GM12878 (cell line): ENCODE results near the gene HRH2. TPM values are rescaled to one million over a fixed set of nuclear protein-coding genes. Genes with fewer than 3 reads are reported as not detected.

Experiments
- ATAC-seq: fragments of 200-7000 bp; cut with Tn5 transposase; 3 replicates; pipeline ENCODE4 v1.9.1; 2020; ENCODE audit warnings: mild to moderate bottlenecking, moderate library complexity
- BruUV-seq: library from RNA; stranded (reverse); fragments of 400-500 nt; replicated peaks from 2 replicates; lab custom pipeline; 2021; lab: Mats Ljungman, UMichigan
- CTCF ChIA-PET: fragments of 300-600 bp; sonication (Branson Sonifier 250); formaldehyde crosslinking; extraction: SDS; loops from one replicate; lab custom pipeline; 2021; ENCODE audit warnings: inconsistent platforms; lab: Yijun Ruan, JAX
- POLR2A ChIA-PET: fragments of 350-600 bp; formaldehyde crosslinking; extraction: SDS; loops from one replicate; lab custom pipeline; 2021; ENCODE audit warnings: inconsistent platforms; lab: Charles Lee
- RAD21 ChIA-PET: fragments of 300-600 bp; sonication (Branson Sonifier 250); formaldehyde crosslinking; loops from one replicate; lab custom pipeline; 2023; ENCODE audit warnings: antibody characterized with exemption; ENCODE audit not compliant: unreplicated experiment; lab: Charles Lee
- SMC1A ChIA-PET: fragments of 300-600 bp; sonication (Branson Sonifier 250); formaldehyde crosslinking; loops from one replicate; lab custom pipeline; 2023; ENCODE audit not compliant: unreplicated experiment, uncharacterized antibody; lab: Charles Lee
- DNase-seq: peaks from one replicate; pipeline ENCODE4 v3.0.0-alpha.2; 2011; ENCODE audit warnings: low read depth, low spot score
- FAIRE-seq: peaks from 3 replicates; lab custom pipeline; 2011; peaks lifted over from hg19 to GRCh38; lab: Jason Lieb, UNC
- H2AFZ ChIP-seq: 2 replicates; pipeline ENCODE4 v1.6.0; 2011; ENCODE audit warnings: low read depth, low read length, control low read depth; ENCODE audit not compliant: control insufficient read depth
- H3K27ac ChIP-seq: 2 replicates; pipeline ENCODE4 v1.5.1; 2011; ENCODE audit warnings: control low read depth; ENCODE audit not compliant: control insufficient read depth, insufficient read depth
- H3K27me3 ChIP-seq, 2 experiments: replicated peaks in 1 of 2; 2 replicates each; pipeline versions ENCODE4 v1.6.0 to v1.6.1; 2011; ENCODE audit warnings: low read length in 1 of 2; ENCODE audit not compliant: control insufficient read depth in 2 of 2, insufficient read depth in 2 of 2
- H3K36me3 ChIP-seq, 2 experiments: 2 replicates each; pipeline ENCODE4 v1.5.1; 2011; ENCODE audit warnings: low read length in 1 of 2; ENCODE audit not compliant: control insufficient read depth in 2 of 2, insufficient read depth in 2 of 2
- H3K4me1 ChIP-seq: 2 replicates; pipeline ENCODE4 v1.6.1; 2011; ENCODE audit warnings: mild to moderate bottlenecking, low read length, moderate library complexity, mixed read lengths; ENCODE audit not compliant: control insufficient read depth, insufficient read depth
- H3K4me2 ChIP-seq: 2 replicates; pipeline ENCODE4 v1.6.0; 2011; ENCODE audit warnings: control low read depth; ENCODE audit not compliant: control insufficient read depth, insufficient read depth
- H3K4me3 ChIP-seq: fragments of 200-600 bp; sonication (generic); 2 replicates; pipeline ENCODE4 v1.5.1; 2016
- H3K79me2 ChIP-seq: 2 replicates; pipeline ENCODE4 v1.6.0; 2011; ENCODE audit warnings: low read length; ENCODE audit not compliant: control insufficient read depth, insufficient read depth
- H3K9ac ChIP-seq: 2 replicates; pipeline ENCODE4 v1.8.0; 2011; ENCODE audit warnings: low read length, control low read depth, mixed read lengths; ENCODE audit not compliant: control insufficient read depth, insufficient read depth
- H3K9me3 ChIP-seq: replicated peaks from 3 replicates; pipeline ENCODE4 v1.5.1; 2011; ENCODE audit warnings: mild to moderate bottlenecking, low read length; ENCODE audit not compliant: control insufficient read depth, insufficient read depth
- H4K20me1 ChIP-seq: 2 replicates; pipeline ENCODE4 v1.6.0; 2011; ENCODE audit not compliant: control insufficient read depth, insufficient read depth
- CBFB ChIP-seq: IDR thresholded peaks from 2 replicates; pipeline ENCODE4 v1.6.1; 2016; ENCODE audit warnings: antibody characterized with exemption, low read depth
- KAT2A ChIP-seq: conservative IDR thresholded peaks from 2 replicates; pipeline ENCODE4 v1.6.1; 2011; ENCODE audit warnings: low read depth, low read length; ENCODE audit not compliant: control insufficient read depth
- NRF1 ChIP-seq: conservative IDR thresholded peaks from 2 replicates; pipeline ENCODE4 v1.6.1; 2011; ENCODE audit warnings: mild to moderate bottlenecking, low read depth, low read length, improper control_type of control experiment
- SIX5 ChIP-seq: IDR thresholded peaks from 2 replicates; pipeline ENCODE4 v1.6.1; 2011; ENCODE audit warnings: mild to moderate bottlenecking, low read depth, low read length, moderate library complexity; ENCODE audit not compliant: severe bottlenecking
- SMAD1 ChIP-seq: fragments of 450-650 bp; IDR thresholded peaks from 2 replicates; pipeline ENCODE4 v1.6.1; 2018; ENCODE audit warnings: mild to moderate bottlenecking, low read depth; ENCODE audit not compliant: partially characterized antibody
- SMC3 ChIP-seq: IDR thresholded peaks from 2 replicates; pipeline ENCODE4 v1.6.1; 2011; ENCODE audit warnings: low read length, improper control_type of control experiment, borderline replicate concordance
- WGBS: methylation state at CpG from one replicate; pipeline ENCODE4 v1.1.6; 2016; ENCODE audit warnings: low lambda C conversion rate; ENCODE audit not compliant: insufficient replicate concordance, insufficient coverage; ENCODE audit errors: missing lambda C conversion rate; 5-methylcytosine and 5-hydroxymethylcytosine counted together
- in situ Hi-C: fragments of 300-500 bp; cut with MboI; formaldehyde crosslinking; loops from 9 replicates; pipeline ENCODE4 v1.14.3; 2018; ENCODE audit warnings: mixed read lengths
- intact Hi-C: fragments of 100-400 bp; cut with micrococcal nuclease; formaldehyde crosslinking; loops from one replicate; pipeline ENCODE4 v1.14.2; 2022; ENCODE audit not compliant: unreplicated experiment
- polyA plus RNA-seq, 11 experiments: library from polyadenylated mRNA; depleted of rRNA in 4 of 11; unstranded in 6 of 11; stranded (reverse) in 5 of 11; fragments of >200 nt; fragmentation: Nextera tagmentation in 4 of 11; fragmentation: Illumina TruSeq in 1 of 11; extraction: Ambion mirVana in 4 of 11; extraction: Trizol in 1 of 11; gene quantifications; 1 replicate in 1 of 11; 2 replicates in 10 of 11; pipeline versions ENCODE4 v1.2.1 to v1.2.3, GENCODE V29; 2011 to 2016; ENCODE audit warnings: inconsistent platforms in 2 of 11, missing spikeins in 2 of 11, low read depth in 1 of 11
- total RNA-seq, 4 experiments: library from RNA; depleted of rRNA in 3 of 4; stranded (reverse); fragments of >200 nt in 3 of 4; fragmentation: Illumina TruSeq in 1 of 4; extraction: Trizol in 1 of 4; gene quantifications; 2 replicates each; pipeline versions ENCODE4 v1.2.1 to v1.2.3, GENCODE V29; 2013 to 2021
- TF ChIP-seq, protein P1 (sequence below): fragments of 450-650 bp; formaldehyde crosslinking; IDR thresholded peaks from 2 replicates; pipeline ENCODE4 v1.4.0; 2020; ENCODE audit warnings: mild to moderate bottlenecking, moderate library complexity
- TF ChIP-seq, protein P2 (sequence below): fragments of 150-350 bp; IDR thresholded peaks from 2 replicates; pipeline ENCODE4 v1.6.1; 2014; ENCODE audit warnings: mild to moderate bottlenecking, low read depth, low read length
- TF ChIP-seq, protein P3 (sequence below), 3 experiments: IDR thresholded peaks in 2 of 3; conservative IDR thresholded peaks in 1 of 3; 2 replicates each; pipeline ENCODE4 v1.5.1; 2011; ENCODE audit warnings: low read depth in 3 of 3, low read length in 3 of 3, mild to moderate bottlenecking in 3 of 3, control low read depth in 2 of 3, moderate library complexity in 2 of 3, inconsistent platforms in 1 of 3, mixed read lengths in 1 of 3; ENCODE audit not compliant: control insufficient read depth in 2 of 3, insufficient read depth in 1 of 3; ENCODE audit errors: extremely low read depth in 1 of 3
- TF ChIP-seq, protein P4 (sequence below): IDR thresholded peaks from 2 replicates; pipeline ENCODE4 v1.6.1; 2012; ENCODE audit warnings: low read length, inconsistent platforms

HRH2 gene
- total and polyA plus RNA-seq, 10 of the 15 experiments (the other 5 are each of a cell fraction or from before 2014, with no cell fraction given), result 0.01 to 0.05 (median 0.03) TPM; not detected in 7

GRCh38 chr5:175733017-175733416 lies 75.1 kb downstream of the HRH2 start (continued):
- TF ChIP-seq, protein P1, sequence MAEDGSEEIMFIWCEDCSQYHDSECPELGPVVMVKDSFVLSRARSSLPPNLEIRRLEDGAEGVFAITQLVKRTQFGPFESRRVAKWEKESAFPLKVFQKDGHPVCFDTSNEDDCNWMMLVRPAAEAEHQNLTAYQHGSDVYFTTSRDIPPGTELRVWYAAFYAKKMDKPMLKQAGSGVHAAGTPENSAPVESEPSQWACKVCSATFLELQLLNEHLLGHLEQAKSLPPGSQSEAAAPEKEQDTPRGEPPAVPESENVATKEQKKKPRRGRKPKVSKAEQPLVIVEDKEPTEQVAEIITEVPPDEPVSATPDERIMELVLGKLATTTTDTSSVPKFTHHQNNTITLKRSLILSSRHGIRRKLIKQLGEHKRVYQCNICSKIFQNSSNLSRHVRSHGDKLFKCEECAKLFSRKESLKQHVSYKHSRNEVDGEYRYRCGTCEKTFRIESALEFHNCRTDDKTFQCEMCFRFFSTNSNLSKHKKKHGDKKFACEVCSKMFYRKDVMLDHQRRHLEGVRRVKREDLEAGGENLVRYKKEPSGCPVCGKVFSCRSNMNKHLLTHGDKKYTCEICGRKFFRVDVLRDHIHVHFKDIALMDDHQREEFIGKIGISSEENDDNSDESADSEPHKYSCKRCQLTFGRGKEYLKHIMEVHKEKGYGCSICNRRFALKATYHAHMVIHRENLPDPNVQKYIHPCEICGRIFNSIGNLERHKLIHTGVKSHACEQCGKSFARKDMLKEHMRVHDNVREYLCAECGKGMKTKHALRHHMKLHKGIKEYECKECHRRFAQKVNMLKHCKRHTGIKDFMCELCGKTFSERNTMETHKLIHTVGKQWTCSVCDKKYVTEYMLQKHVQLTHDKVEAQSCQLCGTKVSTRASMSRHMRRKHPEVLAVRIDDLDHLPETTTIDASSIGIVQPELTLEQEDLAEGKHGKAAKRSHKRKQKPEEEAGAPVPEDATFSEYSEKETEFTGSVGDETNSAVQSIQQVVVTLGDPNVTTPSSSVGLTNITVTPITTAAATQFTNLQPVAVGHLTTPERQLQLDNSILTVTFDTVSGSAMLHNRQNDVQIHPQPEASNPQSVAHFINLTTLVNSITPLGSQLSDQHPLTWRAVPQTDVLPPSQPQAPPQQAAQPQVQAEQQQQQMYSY (CRISPR knock-in tag), result no peak
- TF ChIP-seq, protein P2, sequence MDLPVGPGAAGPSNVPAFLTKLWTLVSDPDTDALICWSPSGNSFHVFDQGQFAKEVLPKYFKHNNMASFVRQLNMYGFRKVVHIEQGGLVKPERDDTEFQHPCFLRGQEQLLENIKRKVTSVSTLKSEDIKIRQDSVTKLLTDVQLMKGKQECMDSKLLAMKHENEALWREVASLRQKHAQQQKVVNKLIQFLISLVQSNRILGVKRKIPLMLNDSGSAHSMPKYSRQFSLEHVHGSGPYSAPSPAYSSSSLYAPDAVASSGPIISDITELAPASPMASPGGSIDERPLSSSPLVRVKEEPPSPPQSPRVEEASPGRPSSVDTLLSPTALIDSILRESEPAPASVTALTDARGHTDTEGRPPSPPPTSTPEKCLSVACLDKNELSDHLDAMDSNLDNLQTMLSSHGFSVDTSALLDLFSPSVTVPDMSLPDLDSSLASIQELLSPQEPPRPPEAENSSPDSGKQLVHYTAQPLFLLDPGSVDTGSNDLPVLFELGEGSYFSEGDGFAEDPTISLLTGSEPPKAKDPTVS, result no peak
- no peak for TF ChIP-seq KAT2A

DNA sequence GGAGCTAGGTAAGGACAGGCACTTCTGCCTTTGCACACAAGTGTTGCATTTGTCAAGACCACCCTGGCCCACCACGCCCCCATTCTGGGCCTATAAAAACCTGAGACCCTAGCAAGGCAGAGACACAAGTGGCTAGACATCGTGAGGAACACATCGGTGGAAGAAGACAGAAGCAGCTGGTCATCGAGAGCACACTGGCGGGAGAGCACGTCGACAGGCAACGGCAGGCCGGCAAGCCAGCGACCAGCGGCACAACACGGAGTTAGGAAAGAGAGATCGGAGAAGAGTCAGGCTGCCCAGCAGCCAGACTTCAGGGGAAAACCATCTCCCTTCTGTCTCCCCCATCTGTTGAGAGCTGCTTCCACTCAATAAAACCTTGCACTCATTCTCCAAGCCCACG lies 76.1 kb downstream of the HRH2 start:
- peaks cover 0 to 4% of the 10 kb centered on the region in 2 experiments; a peak in 3 of 4 replicates for H3K27me3 ChIP-seq
- DNase-seq, result no peak
- H4K20me1 ChIP-seq, result no peaks in the 10 kb centered on the region
- ChIA-PET SMC1A (no interaction called here), POLR2A (no interaction called here), RAD21 (no interaction called here), CTCF (no interaction called here)
- H3K9me3 ChIP-seq, result no peaks in the 10 kb centered on the region; the same call in 2 of the 3 replicates
- FAIRE-seq, result no peak
- no peak overlapping the region for H3K4me3 ChIP-seq
- H3K4me2 ChIP-seq, result no peak overlapping the region
- no peak overlapping the region for H2AFZ ChIP-seq
- no peak overlapping the region for H3K9ac ChIP-seq
- no peaks in the 10 kb centered on the region for H3K4me1 ChIP-seq
- no peaks in the 10 kb centered on the region for H3K79me2 ChIP-seq
- 59% methylated on average over 14 of the region's 14 CpGs for WGBS
- in situ Hi-C loops, result loop anchor here (25.0 kb wide), 1 partner anchor 853 kb away; no protein-coding TSS in a partner anchor
- no peaks in the 10 kb centered on the region for H3K36me3 ChIP-seq
- intact Hi-C loops, result loop anchor here (10.0 kb wide), 2 partner anchors 141 to 681 kb away; partner anchors contain the start of genes CLTB and CPLX2
- ATAC-seq, result no peak
- H3K27ac ChIP-seq, result no peak overlapping the region
- no TSS peak for BruUV-seq
- TF ChIP-seq CBFB (no peak), SMC3 (no peak), SMAD1 (no peak), SIX5 (no peak), NRF1 (no peak)
- TF ChIP-seq, protein P2, result no peak
- TF ChIP-seq, protein P3, sequence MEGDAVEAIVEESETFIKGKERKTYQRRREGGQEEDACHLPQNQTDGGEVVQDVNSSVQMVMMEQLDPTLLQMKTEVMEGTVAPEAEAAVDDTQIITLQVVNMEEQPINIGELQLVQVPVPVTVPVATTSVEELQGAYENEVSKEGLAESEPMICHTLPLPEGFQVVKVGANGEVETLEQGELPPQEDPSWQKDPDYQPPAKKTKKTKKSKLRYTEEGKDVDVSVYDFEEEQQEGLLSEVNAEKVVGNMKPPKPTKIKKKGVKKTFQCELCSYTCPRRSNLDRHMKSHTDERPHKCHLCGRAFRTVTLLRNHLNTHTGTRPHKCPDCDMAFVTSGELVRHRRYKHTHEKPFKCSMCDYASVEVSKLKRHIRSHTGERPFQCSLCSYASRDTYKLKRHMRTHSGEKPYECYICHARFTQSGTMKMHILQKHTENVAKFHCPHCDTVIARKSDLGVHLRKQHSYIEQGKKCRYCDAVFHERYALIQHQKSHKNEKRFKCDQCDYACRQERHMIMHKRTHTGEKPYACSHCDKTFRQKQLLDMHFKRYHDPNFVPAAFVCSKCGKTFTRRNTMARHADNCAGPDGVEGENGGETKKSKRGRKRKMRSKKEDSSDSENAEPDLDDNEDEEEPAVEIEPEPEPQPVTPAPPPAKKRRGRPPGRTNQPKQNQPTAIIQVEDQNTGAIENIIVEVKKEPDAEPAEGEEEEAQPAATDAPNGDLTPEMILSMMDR (IDR thresholded peaks at IDR 0.05 in 2 of 3, conservative IDR thresholded peaks at IDR 0.05 in 1 of 3; ENCODE audit: control insufficient read depth in 2 of 3, extremely low read depth in 1 of 3, insufficient read depth in 1 of 3, low read depth in 3 of 3, low read length in 3 of 3), result no peak
- TF ChIP-seq, protein P4, sequence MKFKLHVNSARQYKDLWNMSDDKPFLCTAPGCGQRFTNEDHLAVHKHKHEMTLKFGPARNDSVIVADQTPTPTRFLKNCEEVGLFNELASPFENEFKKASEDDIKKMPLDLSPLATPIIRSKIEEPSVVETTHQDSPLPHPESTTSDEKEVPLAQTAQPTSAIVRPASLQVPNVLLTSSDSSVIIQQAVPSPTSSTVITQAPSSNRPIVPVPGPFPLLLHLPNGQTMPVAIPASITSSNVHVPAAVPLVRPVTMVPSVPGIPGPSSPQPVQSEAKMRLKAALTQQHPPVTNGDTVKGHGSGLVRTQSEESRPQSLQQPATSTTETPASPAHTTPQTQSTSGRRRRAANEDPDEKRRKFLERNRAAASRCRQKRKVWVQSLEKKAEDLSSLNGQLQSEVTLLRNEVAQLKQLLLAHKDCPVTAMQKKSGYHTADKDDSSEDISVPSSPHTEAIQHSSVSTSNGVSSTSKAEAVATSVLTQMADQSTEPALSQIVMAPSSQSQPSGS, result no peak
